HuH-7 (cell line): ENCODE results near the gene RIPK3.
"Not testable (repeated sequence)": the region's sequence is repeated elsewhere in the genome, so short reads cannot be mapped to it uniquely, and the experiment has no call there.

Experiments used
- DNase-seq: peaks from one replicate; pipeline ENCODE4 v3.0.0; 2011; ENCODE audit warnings: low spot score

Gene RIPK3

GRCh38 chr14:24339284-24340151, at the start of gene RIPK3:
Gene RIPK3 (minus strand): TSS chr14:24339991. CDS start chr14:24339826, 165 bp downstream.
- no peak for DNase-seq

GRCh38 chr14:24389226-24389848, 49.5 kb upstream of the RIPK3 start:
- DNase-seq = no peak

GRCh38 chr14:24388474-24389179, 48.8 kb upstream of the RIPK3 start:
- DNase-seq = no peak

- DNase-seq = not testable (repeated sequence)
Observed at GRCh38 chr14:24387579-24387978, 47.8 kb upstream of the RIPK3 start.

- no peak for DNase-seq
Observed at GRCh38 chr14:24387009-24387345, 47.2 kb upstream of the RIPK3 start.

GRCh38 chr14:24385524-24385923, 45.7 kb upstream of the RIPK3 start:
- no peak for DNase-seq

- no peak for DNase-seq
Observed at GRCh38 chr14:24384169-24384568, 44.4 kb upstream of the RIPK3 start.

- no peak for DNase-seq
Observed at GRCh38 chr14:24382064-24382371, 42.2 kb upstream of the RIPK3 start.

GRCh38 chr14:24381363-24382063, 41.7 kb upstream of the RIPK3 start:
- no peak for DNase-seq

- DNase-seq = no peak
Observed at GRCh38 chr14:24379907-24380730, 40.3 kb upstream of the RIPK3 start.

- DNase-seq = no peak
Observed at GRCh38 chr14:24378981-24379906, 39.5 kb upstream of the RIPK3 start.

GRCh38 chr14:24378327-24378726, 38.5 kb upstream of the RIPK3 start:
- no peak for DNase-seq

- DNase-seq = no peak
Observed at GRCh38 chr14:24377657-24378056, 37.9 kb upstream of the RIPK3 start.

- DNase-seq = no peak
Observed at GRCh38 chr14:24377126-24377525, 37.3 kb upstream of the RIPK3 start.

- DNase-seq = no peak
Observed at GRCh38 chr14:24376448-24377070, 36.8 kb upstream of the RIPK3 start.

GRCh38 chr14:24372701-24373416, 33.1 kb upstream of the RIPK3 start:
- no peak for DNase-seq

- not testable (repeated sequence) for DNase-seq
Observed at GRCh38 chr14:24371605-24372004, 31.8 kb upstream of the RIPK3 start.

- DNase-seq = no peak
Observed at GRCh38 chr14:24370748-24371147, 31.0 kb upstream of the RIPK3 start.

GRCh38 chr14:24369907-24370687, 30.3 kb upstream of the RIPK3 start:
- no peak for DNase-seq
